ENCODE results near the gene CTDSP1.

The CTDSP1 gene

GRCh38 chr2:218371983-218372350 lies 27.7 kb upstream of the CTDSP1 start:
- no peak for TF ChIP-seq CTCF (IDR thresholded peaks at IDR 0.05)

GRCh38 chr2:218374795-218375194 lies 24.9 kb upstream of the CTDSP1 start:
- TF ChIP-seq CTCF (IDR thresholded peaks at IDR 0.05), result no peak

GRCh38 chr2:218375212-218375611 lies 24.5 kb upstream of the CTDSP1 start:
- no peak for TF ChIP-seq CTCF (IDR thresholded peaks at IDR 0.05)

GRCh38 chr2:218378053-218378452 lies 21.6 kb upstream of the CTDSP1 start:
- TF ChIP-seq CTCF (IDR thresholded peaks at IDR 0.05), result no peak

- TF ChIP-seq CTCF (IDR thresholded peaks at IDR 0.05), result no peak
These were observed 17.7 kb upstream of the CTDSP1 start, which contains the start of gene SLC11A1 for GRCh38 chr2:218381916-218382366. Gene SLC11A1 (plus strand): TSS chr2:218382273. CDS start chr2:218382369, 96 bp downstream.

GRCh38 chr2:218382785-218383184 lies 16.9 kb upstream of the CTDSP1 start:
- TF ChIP-seq CTCF (IDR thresholded peaks at IDR 0.05), result no peak

GRCh38 chr2:218383892-218384519 lies 15.7 kb upstream of the CTDSP1 start:
- no peak for TF ChIP-seq CTCF (IDR thresholded peaks at IDR 0.05)

GRCh38 chr2:218384975-218385374 lies 14.7 kb upstream of the CTDSP1 start:
- TF ChIP-seq CTCF (IDR thresholded peaks at IDR 0.05), result no peak
